HEK293 (cell line): Measurements from ENCODE around the gene ISOC2.
A peak's percentile ranks its signal among the peaks of the same experiment; 100 is the strongest.
"Not testable (repeated sequence)": the region's sequence is repeated elsewhere in the genome, so short reads cannot be mapped to it uniquely, and the experiment has no call there.

Source experiments
- CTCF ChIA-PET: fragments of 350-600 bp; formaldehyde crosslinking; extraction: SDS; loops from one replicate; lab custom pipeline; 2021; ENCODE audit warnings: antibody characterized with exemption; lab: Yijun Ruan, JAX
- POLR2A ChIA-PET: fragments of 300-600 bp; formaldehyde crosslinking; extraction: SDS; loops from one replicate; lab custom pipeline; 2020; ENCODE audit warnings: antibody characterized with exemption, inconsistent platforms; lab: Yijun Ruan, JAX
- H3K27ac ChIP-seq: fragments of 200-500 bp; sonication (Bioruptor generic); 2 replicates; pipeline ENCODE4 v1.5.1; 2014; ENCODE audit warnings: low read depth, low read length, control low read depth, inconsistent platforms; ENCODE audit errors: extremely low read depth
- H3K36me3 ChIP-seq, 2 experiments: fragments of 200-500 bp in 1 of 2; sonication (Bioruptor generic) in 1 of 2; 1 replicate in 1 of 2; 2 replicates in 1 of 2; pipeline ENCODE4 v1.5.1; 2014 to 2017; ENCODE audit warnings: inconsistent platforms in 2 of 2, low read length in 2 of 2; ENCODE audit not compliant: control insufficient read depth in 2 of 2, insufficient read depth in 1 of 2
- H3K4me1 ChIP-seq: fragments of 200-500 bp; sonication (Bioruptor generic); 2 replicates; pipeline ENCODE4 v1.5.1; 2014; ENCODE audit warnings: mild to moderate bottlenecking, low read length, inconsistent platforms; ENCODE audit not compliant: control insufficient read depth, insufficient read depth
- H3K4me3 ChIP-seq: 2 replicates; pipeline ENCODE4 v1.5.1; 2011; ENCODE audit warnings: low read depth, mild to moderate bottlenecking, control low read depth, low read length, moderate library complexity
- H3K9me3 ChIP-seq: fragments of 200-500 bp; sonication (Bioruptor generic); 2 replicates; pipeline ENCODE4 v1.5.1; 2014; ENCODE audit warnings: low read depth, low read length, inconsistent platforms; ENCODE audit not compliant: control insufficient read depth, insufficient read depth
- EGR2 ChIP-seq: fragments of 450-650 bp; formaldehyde crosslinking; IDR thresholded peaks from 2 replicates; pipeline ENCODE4 v1.5.1; 2016; ENCODE audit warnings: low read depth, missing biosample characterization, missing genetic modification characterization
- GLI2 ChIP-seq: fragments of 450-650 bp; formaldehyde crosslinking; IDR thresholded peaks from 2 replicates; pipeline ENCODE4; 2017; ENCODE audit warnings: missing biosample characterization, missing genetic modification characterization, low read depth, borderline replicate concordance
- GLIS2 ChIP-seq: fragments of 450-650 bp; formaldehyde crosslinking; IDR thresholded peaks from 2 replicates; pipeline ENCODE4 v1.5.1; 2016; ENCODE audit warnings: missing biosample characterization, missing genetic modification characterization
- OSR2 ChIP-seq: fragments of 450-650 bp; formaldehyde crosslinking; IDR thresholded peaks from 2 replicates; pipeline ENCODE4 v1.5.1; 2016; ENCODE audit warnings: missing biosample characterization, missing genetic modification characterization
- SP2 ChIP-seq: fragments of 450-650 bp; formaldehyde crosslinking; IDR thresholded peaks from 2 replicates; pipeline ENCODE4 v1.5.1; 2016; ENCODE audit warnings: missing biosample characterization, missing genetic modification characterization
- ZFHX2 ChIP-seq: fragments of 450-650 bp; formaldehyde crosslinking; conservative IDR thresholded peaks from 2 replicates; pipeline ENCODE4 v1.5.1; 2016; ENCODE audit warnings: missing biosample characterization, missing genetic modification characterization
- ZFP69B ChIP-seq: fragments of 450-650 bp; formaldehyde crosslinking; IDR thresholded peaks from 2 replicates; pipeline ENCODE4 v1.5.1; 2016; ENCODE audit warnings: missing biosample characterization, missing genetic modification characterization
- ZNF132 ChIP-seq: fragments of 450-650 bp; formaldehyde crosslinking; IDR thresholded peaks from 2 replicates; pipeline ENCODE4 v1.5.1; 2017; ENCODE audit warnings: missing biosample characterization, missing genetic modification characterization, borderline replicate concordance
- ZNF133 ChIP-seq: fragments of 450-650 bp; formaldehyde crosslinking; IDR thresholded peaks from 2 replicates; pipeline ENCODE4 v1.5.1; 2016; ENCODE audit warnings: missing biosample characterization, missing genetic modification characterization
- ZNF202 ChIP-seq: fragments of 450-650 bp; formaldehyde crosslinking; IDR thresholded peaks from 2 replicates; pipeline ENCODE4 v1.5.1; 2016; ENCODE audit warnings: missing biosample characterization, missing genetic modification characterization, borderline replicate concordance
- ZNF239 ChIP-seq: fragments of 450-650 bp; formaldehyde crosslinking; IDR thresholded peaks from 2 replicates; pipeline ENCODE4 v1.5.1; 2016; ENCODE audit warnings: missing biosample characterization, missing genetic modification characterization
- ZNF24 ChIP-seq: fragments of 450-650 bp; formaldehyde crosslinking; IDR thresholded peaks from 2 replicates; pipeline ENCODE4 v1.5.1; 2016; ENCODE audit warnings: missing biosample characterization, missing genetic modification characterization
- ZNF398 ChIP-seq: fragments of 450-650 bp; formaldehyde crosslinking; IDR thresholded peaks from 2 replicates; pipeline ENCODE4 v1.5.1; 2017; ENCODE audit warnings: missing biosample characterization, missing genetic modification characterization
- ZNF433 ChIP-seq: fragments of 450-650 bp; formaldehyde crosslinking; IDR thresholded peaks from 2 replicates; pipeline ENCODE4 v1.5.1; 2016; ENCODE audit warnings: missing biosample characterization, missing genetic modification characterization, low read depth
- ZNF48 ChIP-seq: fragments of 450-650 bp; formaldehyde crosslinking; IDR thresholded peaks from 2 replicates; pipeline ENCODE4 v1.5.1; 2016; ENCODE audit warnings: missing biosample characterization, missing genetic modification characterization
- ZNF518A ChIP-seq: fragments of 450-650 bp; formaldehyde crosslinking; conservative IDR thresholded peaks from 2 replicates; pipeline ENCODE4 v1.5.1; 2016; ENCODE audit warnings: low read depth, missing biosample characterization, missing genetic modification characterization
- ZNF600 ChIP-seq: fragments of 450-650 bp; formaldehyde crosslinking; IDR thresholded peaks from 2 replicates; pipeline ENCODE4 v1.5.1; 2016; ENCODE audit warnings: missing biosample characterization, missing genetic modification characterization
- ZSCAN16 ChIP-seq: fragments of 450-650 bp; formaldehyde crosslinking; IDR thresholded peaks from 2 replicates; pipeline ENCODE4 v1.5.1; 2016; ENCODE audit warnings: missing biosample characterization, missing genetic modification characterization
- TF ChIP-seq, protein P1 (sequence below): fragments of 450-650 bp; formaldehyde crosslinking; IDR thresholded peaks from 2 replicates; pipeline ENCODE4 v1.5.1; 2016; ENCODE audit warnings: missing biosample characterization, missing genetic modification characterization
- TF ChIP-seq, protein P2 (sequence below): fragments of 450-650 bp; formaldehyde crosslinking; IDR thresholded peaks from 2 replicates; pipeline ENCODE4 v1.5.1; 2017; ENCODE audit warnings: missing biosample characterization, missing genetic modification characterization

ISOC2 gene

DNA sequence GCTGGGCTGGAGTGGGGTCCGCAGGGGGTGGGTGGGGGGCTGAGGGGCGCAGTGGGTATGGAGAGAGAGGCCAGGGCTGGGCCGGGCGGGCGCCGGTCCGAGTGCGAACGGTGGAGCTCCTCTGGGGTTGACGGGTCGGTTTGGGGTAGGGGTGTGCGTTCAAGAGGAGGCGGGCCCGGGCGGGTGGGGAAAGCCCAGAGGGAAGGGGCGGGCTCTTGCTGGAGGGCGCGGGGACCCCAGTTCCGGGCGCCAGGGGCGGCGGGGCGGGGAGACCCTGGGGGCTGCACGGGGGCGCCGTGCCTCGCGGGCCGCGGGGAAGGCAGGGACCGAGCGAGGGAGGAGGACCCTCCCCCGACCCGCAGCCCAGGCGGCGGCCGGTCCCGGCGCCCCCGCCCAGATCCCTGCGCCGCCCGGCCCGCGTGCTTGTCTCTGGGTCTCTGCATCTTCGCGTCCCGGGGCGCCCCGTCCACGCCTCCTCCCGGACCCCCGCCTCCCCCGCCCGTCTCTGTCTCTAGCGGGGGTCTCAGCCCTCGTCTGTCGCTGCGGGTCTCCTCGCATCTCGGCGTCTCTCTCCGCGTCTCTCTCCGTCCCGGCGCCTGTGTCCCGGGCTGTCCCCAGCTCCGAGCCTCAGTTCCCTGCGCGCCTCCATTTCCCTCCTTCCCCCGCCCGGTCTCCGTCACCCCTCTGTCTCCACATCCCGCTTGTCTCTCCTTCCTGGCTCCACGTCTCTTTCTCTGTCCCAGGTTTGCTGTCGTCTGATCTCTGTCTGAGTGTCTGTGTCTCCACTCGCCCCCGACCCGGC, 10.1 kb downstream of the ISOC2 start (continued):
- TF ChIP-seq ZNF518A (tag by site-specific recombination) (no peak), SP2 (tag by site-specific recombination) (0 out of 2 replicates have a peak, but pooled peaks have one; percentile 17), ZNF132 (tag by site-specific recombination) (no peak), ZNF239 (no peak), ZNF202 (tag by site-specific recombination) (no peak)

DNA sequence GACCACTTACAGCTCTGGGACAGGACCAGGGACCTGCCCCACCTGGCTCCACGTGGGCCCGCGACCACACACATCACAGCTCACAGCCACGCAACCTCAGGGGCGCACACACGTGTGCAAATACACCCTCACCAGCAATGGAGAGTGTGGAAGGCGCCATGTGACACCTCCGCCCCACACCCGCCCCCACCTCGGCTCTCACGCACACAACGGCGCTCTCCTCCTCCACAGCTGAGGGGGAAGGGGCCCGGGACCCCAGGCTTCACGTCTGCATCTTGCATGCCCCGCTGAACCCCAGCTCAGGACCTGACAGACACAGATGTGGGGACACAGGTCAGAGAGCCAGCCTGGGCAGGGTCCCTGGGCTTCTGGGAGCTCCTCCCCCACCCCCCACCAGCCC, 12.0 kb downstream of the ISOC2 start:
- H3K9me3 ChIP-seq, result no peaks in the 10 kb centered on the region
- TF ChIP-seq ZNF600 (tag by site-specific recombination) (no peak), ZFHX2 (tag by site-specific recombination) (peak; percentile 80), ZNF24 (tag by site-specific recombination) (no peak), ZNF433 (no peak), ZNF48 (tag by site-specific recombination) (no peak), OSR2 (tag by site-specific recombination) (no peak), ZNF398 (no peak), ZNF133 (tag by site-specific recombination) (no peak), EGR2 (tag by site-specific recombination) (peak; percentile 62; the same call in 1 of the 2 replicates), GLI2 (no peak), ZSCAN16 (tag by site-specific recombination) (no peak), ZNF239 (no peak), ZFP69B (0 out of 2 replicates have a peak, but pooled peaks have one; percentile 27), GLIS2 (tag by site-specific recombination) (0 out of 2 replicates have a peak, but pooled peaks have one; percentile 20)
- TF ChIP-seq, protein P1, sequence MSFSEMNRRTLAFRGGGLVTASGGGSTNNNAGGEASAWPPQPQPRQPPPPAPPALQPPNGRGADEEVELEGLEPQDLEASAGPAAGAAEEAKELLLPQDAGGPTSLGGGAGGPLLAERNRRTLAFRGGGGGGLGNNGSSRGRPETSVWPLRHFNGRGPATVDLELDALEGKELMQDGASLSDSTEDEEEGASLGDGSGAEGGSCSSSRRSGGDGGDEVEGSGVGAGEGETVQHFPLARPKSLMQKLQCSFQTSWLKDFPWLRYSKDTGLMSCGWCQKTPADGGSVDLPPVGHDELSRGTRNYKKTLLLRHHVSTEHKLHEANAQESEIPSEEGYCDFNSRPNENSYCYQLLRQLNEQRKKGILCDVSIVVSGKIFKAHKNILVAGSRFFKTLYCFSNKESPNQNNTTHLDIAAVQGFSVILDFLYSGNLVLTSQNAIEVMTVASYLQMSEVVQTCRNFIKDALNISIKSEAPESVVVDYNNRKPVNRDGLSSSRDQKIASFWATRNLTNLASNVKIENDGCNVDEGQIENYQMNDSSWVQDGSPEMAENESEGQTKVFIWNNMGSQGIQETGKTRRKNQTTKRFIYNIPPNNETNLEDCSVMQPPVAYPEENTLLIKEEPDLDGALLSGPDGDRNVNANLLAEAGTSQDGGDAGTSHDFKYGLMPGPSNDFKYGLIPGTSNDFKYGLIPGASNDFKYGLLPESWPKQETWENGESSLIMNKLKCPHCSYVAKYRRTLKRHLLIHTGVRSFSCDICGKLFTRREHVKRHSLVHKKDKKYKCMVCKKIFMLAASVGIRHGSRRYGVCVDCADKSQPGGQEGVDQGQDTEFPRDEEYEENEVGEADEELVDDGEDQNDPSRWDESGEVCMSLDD, result peak; percentile 18; the same call in 1 of the 2 replicates
- TF ChIP-seq, protein P2, sequence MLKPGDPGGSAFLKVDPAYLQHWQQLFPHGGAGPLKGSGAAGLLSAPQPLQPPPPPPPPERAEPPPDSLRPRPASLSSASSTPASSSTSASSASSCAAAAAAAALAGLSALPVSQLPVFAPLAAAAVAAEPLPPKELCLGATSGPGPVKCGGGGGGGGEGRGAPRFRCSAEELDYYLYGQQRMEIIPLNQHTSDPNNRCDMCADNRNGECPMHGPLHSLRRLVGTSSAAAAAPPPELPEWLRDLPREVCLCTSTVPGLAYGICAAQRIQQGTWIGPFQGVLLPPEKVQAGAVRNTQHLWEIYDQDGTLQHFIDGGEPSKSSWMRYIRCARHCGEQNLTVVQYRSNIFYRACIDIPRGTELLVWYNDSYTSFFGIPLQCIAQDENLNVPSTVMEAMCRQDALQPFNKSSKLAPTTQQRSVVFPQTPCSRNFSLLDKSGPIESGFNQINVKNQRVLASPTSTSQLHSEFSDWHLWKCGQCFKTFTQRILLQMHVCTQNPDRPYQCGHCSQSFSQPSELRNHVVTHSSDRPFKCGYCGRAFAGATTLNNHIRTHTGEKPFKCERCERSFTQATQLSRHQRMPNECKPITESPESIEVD (tag by site-specific recombination), result no peak
- TF ChIP-seq, all 188 proteins: peak for 5
- Histone ChIP-seq H3K36me3 (no peaks in the 10 kb centered on the region), H3K4me1 (no peaks in the 10 kb centered on the region), H3K4me3 (no peak overlapping the region), H3K27ac (no peak overlapping the region)
- CTCF ChIA-PET, result interaction anchor here (1.0 to 1.1 kb wide), 2 partner anchors 18 to 308 kb away, joined by 4 read pairs; no protein-coding TSS in a partner anchor
- POLR2A ChIA-PET, result interaction anchor here (1.2 to 1.3 kb wide), 2 partner anchors 27 to 60 kb away, joined by 3 to 4 read pairs; partner anchors contain the start of gene ZNF628

DNA sequence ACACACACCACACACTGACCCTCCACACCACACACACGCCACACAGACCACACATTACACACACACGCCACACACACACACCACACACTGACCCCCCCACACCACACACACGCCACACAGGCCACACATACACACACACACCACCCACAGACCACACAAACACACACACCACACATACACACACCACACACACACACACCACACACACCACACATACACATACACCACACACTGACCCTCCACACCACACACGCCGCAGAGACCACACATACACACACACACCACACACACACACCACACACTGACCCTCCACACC, 13.3 kb downstream of the ISOC2 start:
- not testable (repeated sequence) for H3K27ac ChIP-seq, H3K4me3 ChIP-seq, H3K9me3 ChIP-seq, H3K36me3 ChIP-seq, H3K4me1 ChIP-seq
- ChIA-PET POLR2A (interaction anchor here (1.0 kb wide), 1 partner anchor 14 kb away, joined by 4 read pairs; no protein-coding TSS in a partner anchor), CTCF (interaction anchor here (1.2 kb wide), 1 partner anchor 307 kb away, joined by 3 read pairs; no protein-coding TSS in a partner anchor)
